Measurements from ENCODE around the gene RAPSN.

Gene RAPSN

GRCh38 chr11:47448566-47449427 lies at the start of gene RAPSN:
Gene RAPSN (minus strand): TSS chr11:47449136. CDS start chr11:47448964, 172 bp downstream.
- peak; percentile 75 for DNase-seq (ENCODE audit: low spot score)

- DNase-seq (ENCODE audit: low spot score), result no peak
These were observed 49.2 kb upstream of the RAPSN start for GRCh38 chr11:47498149-47498548.

GRCh38 chr11:47496808-47497207 lies 47.9 kb upstream of the RAPSN start:
- DNase-seq (ENCODE audit: low spot score), result no peak

GRCh38 chr11:47495856-47496217 lies 46.9 kb upstream of the RAPSN start:
- DNase-seq (ENCODE audit: low spot score), result no peak

GRCh38 chr11:47495011-47495855 lies 46.3 kb upstream of the RAPSN start:
- no peak for DNase-seq (ENCODE audit: low spot score)

GRCh38 chr11:47489395-47489755 lies 40.4 kb upstream of the RAPSN start:
- no peak for DNase-seq (ENCODE audit: low spot score)

GRCh38 chr11:47488674-47489394 lies 39.9 kb upstream of the RAPSN start:
- DNase-seq (ENCODE audit: low spot score), result no peak

GRCh38 chr11:47488111-47488510 lies 39.2 kb upstream of the RAPSN start:
- no peak for DNase-seq (ENCODE audit: low spot score)

GRCh38 chr11:47487421-47487820 lies 38.5 kb upstream of the RAPSN start:
- DNase-seq (ENCODE audit: low spot score), result no peak

- DNase-seq (ENCODE audit: low spot score), result no peak
These were observed 36.2 kb upstream of the RAPSN start for GRCh38 chr11:47485107-47485506.

GRCh38 chr11:47483457-47483856 lies 34.5 kb upstream of the RAPSN start:
- no peak for DNase-seq (ENCODE audit: low spot score)

- no peak for DNase-seq (ENCODE audit: low spot score)
These were observed 31.8 kb upstream of the RAPSN start for GRCh38 chr11:47480762-47481161.

- no peak for DNase-seq (ENCODE audit: low spot score)
These were observed 29.9 kb upstream of the RAPSN start for GRCh38 chr11:47478651-47479329.

GRCh38 chr11:47477753-47478152 lies 28.8 kb upstream of the RAPSN start:
- DNase-seq (ENCODE audit: low spot score), result no peak

GRCh38 chr11:47477323-47477722 lies 28.4 kb upstream of the RAPSN start:
- no peak for DNase-seq (ENCODE audit: low spot score)

GRCh38 chr11:47470671-47471070 lies 21.7 kb upstream of the RAPSN start:
- DNase-seq (ENCODE audit: low spot score), result no peak

GRCh38 chr11:47469361-47470179 lies 20.6 kb upstream of the RAPSN start:
- DNase-seq (ENCODE audit: low spot score), result no peak

GRCh38 chr11:47468598-47469214 lies 19.8 kb upstream of the RAPSN start:
- DNase-seq (ENCODE audit: low spot score), result no peak

GRCh38 chr11:47467357-47467756 lies 18.4 kb upstream of the RAPSN start:
- no peak for DNase-seq (ENCODE audit: low spot score)

- no peak for DNase-seq (ENCODE audit: low spot score)
These were observed 17.8 kb upstream of the RAPSN start for GRCh38 chr11:47466701-47467250.
